PFSK-1 (cell line): Measurements from ENCODE around the gene SQSTM1.

ENCODE experiments used
- FOXP2 ChIP-seq: optimal IDR thresholded peaks from 2 replicates; pipeline ENCODE3; 2011; ENCODE audit warnings: borderline replicate concordance, control low read depth, inconsistent platforms; ENCODE audit not compliant: insufficient read depth; ENCODE audit errors: extremely low read length, extremely low read depth
- POLR2AphosphoS5 ChIP-seq: IDR thresholded peaks from 2 replicates; pipeline ENCODE4 v1.6.1; 2012; ENCODE audit warnings: low read depth, mild to moderate bottlenecking, control low read depth, low read length, moderate library complexity
- SIN3A ChIP-seq: IDR thresholded peaks from 2 replicates; pipeline ENCODE4 v1.6.1; 2012; ENCODE audit warnings: mild to moderate bottlenecking, low read length, moderate library complexity, borderline replicate concordance; ENCODE audit not compliant: insufficient read depth
- TAF1 ChIP-seq: IDR thresholded peaks from 2 replicates; pipeline ENCODE4 v1.6.1; 2012; ENCODE audit warnings: low read length, control low read depth, borderline replicate concordance; ENCODE audit not compliant: insufficient read depth
- TF ChIP-seq, protein P1 (sequence below), 2 experiments: IDR thresholded peaks; 2 replicates each; pipeline versions ENCODE4 v1.6.1 to v1.8.0; 2011 to 2012; ENCODE audit warnings: low read depth in 2 of 2, low read length in 2 of 2, control low read depth in 1 of 2, inconsistent platforms in 1 of 2, mild to moderate bottlenecking in 1 of 2, moderate library complexity in 1 of 2; ENCODE audit not compliant: insufficient read depth in 1 of 2

SQSTM1 gene

GRCh38 chr5:179794575-179794974 lies 26.1 kb upstream of the SQSTM1 start:
- TF ChIP-seq, protein P1, sequence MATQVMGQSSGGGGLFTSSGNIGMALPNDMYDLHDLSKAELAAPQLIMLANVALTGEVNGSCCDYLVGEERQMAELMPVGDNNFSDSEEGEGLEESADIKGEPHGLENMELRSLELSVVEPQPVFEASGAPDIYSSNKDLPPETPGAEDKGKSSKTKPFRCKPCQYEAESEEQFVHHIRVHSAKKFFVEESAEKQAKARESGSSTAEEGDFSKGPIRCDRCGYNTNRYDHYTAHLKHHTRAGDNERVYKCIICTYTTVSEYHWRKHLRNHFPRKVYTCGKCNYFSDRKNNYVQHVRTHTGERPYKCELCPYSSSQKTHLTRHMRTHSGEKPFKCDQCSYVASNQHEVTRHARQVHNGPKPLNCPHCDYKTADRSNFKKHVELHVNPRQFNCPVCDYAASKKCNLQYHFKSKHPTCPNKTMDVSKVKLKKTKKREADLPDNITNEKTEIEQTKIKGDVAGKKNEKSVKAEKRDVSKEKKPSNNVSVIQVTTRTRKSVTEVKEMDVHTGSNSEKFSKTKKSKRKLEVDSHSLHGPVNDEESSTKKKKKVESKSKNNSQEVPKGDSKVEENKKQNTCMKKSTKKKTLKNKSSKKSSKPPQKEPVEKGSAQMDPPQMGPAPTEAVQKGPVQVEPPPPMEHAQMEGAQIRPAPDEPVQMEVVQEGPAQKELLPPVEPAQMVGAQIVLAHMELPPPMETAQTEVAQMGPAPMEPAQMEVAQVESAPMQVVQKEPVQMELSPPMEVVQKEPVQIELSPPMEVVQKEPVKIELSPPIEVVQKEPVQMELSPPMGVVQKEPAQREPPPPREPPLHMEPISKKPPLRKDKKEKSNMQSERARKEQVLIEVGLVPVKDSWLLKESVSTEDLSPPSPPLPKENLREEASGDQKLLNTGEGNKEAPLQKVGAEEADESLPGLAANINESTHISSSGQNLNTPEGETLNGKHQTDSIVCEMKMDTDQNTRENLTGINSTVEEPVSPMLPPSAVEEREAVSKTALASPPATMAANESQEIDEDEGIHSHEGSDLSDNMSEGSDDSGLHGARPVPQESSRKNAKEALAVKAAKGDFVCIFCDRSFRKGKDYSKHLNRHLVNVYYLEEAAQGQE (IDR thresholded peaks at IDR 0.05; ENCODE audit: insufficient read depth in 1 of 2, low read depth in 2 of 2, low read length in 2 of 2) = no peak
- TF ChIP-seq POLR2AphosphoS5 (no peak), FOXP2 (no peak), TAF1 (no peak), SIN3A (no peak)

DNA sequence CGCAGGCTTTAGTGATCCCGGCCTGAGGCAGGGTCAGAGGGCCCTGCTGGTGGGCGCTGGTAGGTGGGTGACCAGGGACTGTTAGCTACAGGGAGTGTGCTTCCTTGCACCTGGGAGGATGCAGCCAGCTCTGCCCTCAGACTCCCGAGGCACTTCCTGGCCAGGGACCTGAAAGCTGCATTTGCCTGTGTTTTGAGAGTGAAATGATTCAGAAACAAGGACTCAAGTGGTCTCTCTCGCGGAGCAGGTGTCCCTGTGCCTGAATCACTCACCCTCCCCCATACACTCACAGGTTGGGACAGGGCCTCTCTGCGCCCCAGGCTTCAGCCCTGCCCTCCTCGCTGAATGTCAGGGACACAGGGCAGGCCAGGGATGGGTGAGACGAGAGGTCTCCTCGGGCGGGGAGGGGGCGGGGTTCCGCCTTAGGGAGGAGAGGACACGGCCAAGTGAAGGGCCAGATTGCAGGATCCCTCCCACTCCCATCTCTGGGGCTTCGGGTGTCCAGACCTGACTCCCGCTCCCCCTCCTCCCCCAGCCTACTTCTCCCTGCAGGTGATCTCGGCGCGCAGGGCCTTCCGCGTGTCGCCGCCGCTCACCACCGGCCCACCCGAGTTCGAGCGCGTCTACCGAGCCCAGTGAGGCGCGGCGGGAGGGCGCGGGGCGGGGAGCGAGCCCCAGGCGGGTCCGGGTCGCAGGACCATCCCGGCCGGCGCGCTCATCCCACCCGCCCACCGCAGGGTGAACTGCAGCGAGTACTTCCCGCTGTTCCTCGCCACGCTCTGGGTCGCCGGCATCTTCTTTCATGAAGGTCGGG lies 25.4 kb upstream of the SQSTM1 start:
- TF ChIP-seq TAF1 (no peak), SIN3A (no peak), FOXP2 (no peak), POLR2AphosphoS5 (no peak)
- TF ChIP-seq, protein P1 (IDR thresholded peaks at IDR 0.05; ENCODE audit: insufficient read depth in 1 of 2, low read depth in 2 of 2, low read length in 2 of 2) = no peak

GRCh38 chr5:179795863-179796833 lies 24.6 kb upstream of the SQSTM1 start:
- TF ChIP-seq, protein P1 (IDR thresholded peaks at IDR 0.05; ENCODE audit: insufficient read depth in 1 of 2, low read depth in 2 of 2, low read length in 2 of 2) = no peak
- no peak for TF ChIP-seq TAF1
- TF ChIP-seq POLR2AphosphoS5 = no peak; the same call in 1 of the 2 replicates
- TF ChIP-seq FOXP2 = no peak
- TF ChIP-seq SIN3A = no peak

GRCh38 chr5:179796877-179797608 lies 23.7 kb upstream of the SQSTM1 start:
- TF ChIP-seq, protein P1 (IDR thresholded peaks at IDR 0.05; ENCODE audit: insufficient read depth in 1 of 2, low read depth in 2 of 2, low read length in 2 of 2) = no peak
